ENCODE data around the gene DSC1. TPM values are rescaled to one million over a fixed set of nuclear protein-coding genes. Genes with fewer than 3 reads are reported as not detected.
"Not testable (repeated sequence)": the region's sequence is repeated elsewhere in the genome, so short reads cannot be mapped to it uniquely, and the experiment has no call there.

The DSC1 gene
- total RNA-seq, 2 donors from 2014 or later = 0.06 to 0.09 TPM

DNA sequence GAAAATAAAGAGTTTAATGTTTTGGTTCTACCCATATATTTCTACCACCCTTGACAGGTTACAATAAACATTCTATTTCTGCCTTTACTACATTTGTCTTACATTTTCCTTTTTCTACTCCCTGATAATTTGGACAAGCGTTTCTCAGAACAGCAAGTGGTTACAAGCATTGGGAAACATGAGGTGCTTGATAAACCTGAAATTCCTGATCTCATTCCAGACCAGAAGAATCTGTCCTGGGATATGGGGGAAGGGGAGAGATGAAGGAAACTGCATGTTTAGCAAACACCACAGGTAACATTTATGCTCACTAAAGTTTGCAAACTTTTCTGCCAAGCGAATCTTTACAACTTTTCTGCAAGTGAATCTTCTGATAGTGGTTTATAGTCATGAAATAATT lies 28.3 kb upstream of the DSC1 start:
- DNase-seq (ENCODE audit: low spot score in 2 of 2) (no peak), ATAC-seq (no peak)
- Mint-ChIP-seq H3K36me3 (peaks cover 5 to 6% of the 10 kb centered on the region in 2 donors), H3K9me3 (peaks cover 7 to 10% of the 10 kb centered on the region in 2 donors), H3K27ac (no peak overlapping the region)

DNA sequence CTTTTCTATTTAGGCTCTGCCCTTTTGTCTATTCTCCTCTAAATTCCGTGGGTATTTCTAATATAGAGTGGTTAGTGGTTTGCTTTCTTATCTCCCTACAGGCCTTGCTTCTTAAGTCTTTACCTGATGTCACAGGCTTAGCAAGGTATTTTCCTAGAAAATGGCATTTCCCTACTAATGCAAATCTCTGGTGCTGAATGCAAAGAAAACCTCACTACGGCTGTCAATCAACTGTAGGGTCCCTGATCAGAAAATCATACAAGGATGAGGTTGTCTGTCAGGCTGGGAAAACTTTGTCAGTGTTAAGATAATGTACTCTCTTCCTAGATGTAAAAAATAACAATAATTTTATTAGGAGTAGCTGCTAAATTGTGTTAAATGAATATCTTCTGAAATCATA lies 27.1 kb upstream of the DSC1 start:
- Mint-ChIP-seq H3K27ac (no peak overlapping the region), H3K36me3 (no peaks in the 10 kb centered on the region), H3K9me3 (peaks cover 4 to 7% of the 10 kb centered on the region in 2 donors)
- DNase-seq (ENCODE audit: low spot score in 2 of 2) (no peak), ATAC-seq (no peak)

DNA sequence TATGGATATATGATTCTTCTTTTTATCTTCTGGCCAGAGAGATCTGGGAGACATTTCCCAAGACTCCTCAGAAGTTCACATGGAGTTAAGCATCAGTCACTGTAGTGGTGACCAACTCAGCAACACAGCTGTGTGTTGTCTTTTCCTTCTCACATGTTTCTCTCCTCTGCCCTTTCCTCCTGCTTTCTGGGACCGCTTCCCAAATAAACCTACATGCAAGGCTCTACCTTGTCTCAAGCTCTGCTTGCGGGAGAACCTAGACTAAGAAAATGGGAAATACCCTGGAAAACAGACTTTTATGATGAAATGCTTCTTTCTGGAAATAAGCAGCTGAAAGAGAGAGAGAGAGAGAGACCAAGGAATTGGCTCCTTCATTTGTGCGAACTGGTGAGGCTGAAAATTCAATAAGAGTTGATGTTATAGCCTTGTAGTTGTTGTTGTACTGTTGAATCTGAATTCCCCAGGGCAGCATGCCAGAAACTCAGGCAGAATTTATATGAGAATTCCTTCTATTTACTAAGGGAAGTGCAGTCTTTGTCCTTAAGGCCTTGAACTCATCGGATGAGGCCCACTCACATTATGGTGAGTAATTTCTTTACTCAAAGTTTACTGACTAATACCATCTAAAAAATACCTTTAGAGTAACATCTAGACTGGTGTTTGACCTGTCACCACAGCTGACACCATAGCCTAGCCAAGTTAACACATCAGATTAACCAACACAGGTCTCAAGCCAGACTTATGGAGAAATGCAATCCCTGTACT lies 22.7 kb upstream of the DSC1 start:
- no peak overlapping the region for H3K27ac Mint-ChIP-seq
- no peaks in the 10 kb centered on the region for H3K36me3 Mint-ChIP-seq
- no peak for DNase-seq (ENCODE audit: low spot score in 2 of 2)
- peaks cover 9 to 20% of the 10 kb centered on the region in 2 donors for H3K9me3 Mint-ChIP-seq
- no peak for ATAC-seq

DNA sequence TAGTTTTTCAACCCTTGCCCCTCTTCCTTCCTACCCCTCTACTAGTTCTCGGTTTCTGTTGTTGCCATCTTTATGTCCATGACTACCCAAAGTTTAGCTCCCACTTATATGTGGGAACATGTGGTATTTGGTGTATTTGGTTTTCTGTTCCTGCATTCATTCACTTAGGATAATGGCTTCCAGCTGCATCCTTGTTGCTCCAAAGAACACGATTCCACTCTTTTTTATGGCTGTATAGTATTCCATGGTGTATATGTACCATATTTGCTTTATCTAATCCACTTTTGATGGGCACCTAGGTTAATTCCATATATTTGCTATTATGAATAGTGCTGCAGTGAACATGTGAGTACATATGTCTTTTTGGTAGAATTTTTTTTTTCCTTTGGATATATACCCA lies 20.6 kb upstream of the DSC1 start:
- H3K9me3 Mint-ChIP-seq = peaks cover 12 to 25% of the 10 kb centered on the region in 2 donors
- no peaks in the 10 kb centered on the region for H3K36me3 Mint-ChIP-seq
- no peak overlapping the region for H3K27ac Mint-ChIP-seq
- DNase-seq (ENCODE audit: low spot score in 2 of 2) (no peak), ATAC-seq (no peak)

DNA sequence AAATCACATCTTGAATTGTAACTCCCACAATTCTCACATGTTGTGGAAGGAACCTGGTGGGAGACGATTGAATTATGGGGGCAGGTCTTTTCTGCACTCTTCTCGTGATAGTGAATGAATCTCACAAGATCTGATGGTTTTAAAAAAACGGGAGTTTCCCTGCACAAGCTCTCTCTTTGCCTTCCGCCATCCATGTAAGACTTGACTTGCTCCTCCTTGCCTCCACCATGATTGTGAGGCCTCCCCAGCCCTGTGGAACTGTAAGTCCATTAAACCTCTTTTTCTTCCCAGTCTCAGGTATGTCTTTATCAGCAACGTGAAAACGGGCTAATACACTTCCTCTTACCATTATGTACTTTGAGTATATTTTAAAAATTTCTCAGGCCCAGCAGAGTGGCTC lies 14.7 kb upstream of the DSC1 start:
- H3K27ac Mint-ChIP-seq; DNase-seq (ENCODE audit: low spot score in 2 of 2); H3K36me3 Mint-ChIP-seq; ATAC-seq: not testable (repeated sequence)
- H3K9me3 Mint-ChIP-seq = peaks cover 14 to 18% of the 10 kb centered on the region in 2 donors

DNA sequence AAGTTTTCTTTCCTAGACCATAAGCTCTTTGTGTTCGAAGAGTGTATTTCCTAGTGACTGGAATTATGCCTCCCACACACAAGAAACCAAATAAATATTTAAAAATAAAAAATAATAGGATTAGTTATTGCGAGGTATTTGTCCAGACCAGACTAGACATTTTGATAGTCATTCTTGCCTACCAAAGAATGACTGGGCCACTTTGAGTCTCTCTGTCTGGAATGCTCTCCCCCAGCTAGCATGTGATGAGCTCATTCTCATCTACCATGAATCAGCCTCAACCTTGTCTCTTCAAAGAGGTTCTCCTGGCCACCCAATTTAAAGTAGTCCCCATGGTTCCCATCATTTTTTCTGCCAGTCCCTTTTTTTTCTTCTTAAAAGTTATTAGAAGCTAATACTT lies 13.9 kb upstream of the DSC1 start:
- Mint-ChIP-seq H3K9me3 (peaks cover 11 to 14% of the 10 kb centered on the region in 2 donors), H3K36me3 (peaks cover 5 to 6% of the 10 kb centered on the region in 2 donors), H3K27ac (no peak overlapping the region)
- DNase-seq (ENCODE audit: low spot score in 2 of 2) (no peak), ATAC-seq (no peak)

DNA sequence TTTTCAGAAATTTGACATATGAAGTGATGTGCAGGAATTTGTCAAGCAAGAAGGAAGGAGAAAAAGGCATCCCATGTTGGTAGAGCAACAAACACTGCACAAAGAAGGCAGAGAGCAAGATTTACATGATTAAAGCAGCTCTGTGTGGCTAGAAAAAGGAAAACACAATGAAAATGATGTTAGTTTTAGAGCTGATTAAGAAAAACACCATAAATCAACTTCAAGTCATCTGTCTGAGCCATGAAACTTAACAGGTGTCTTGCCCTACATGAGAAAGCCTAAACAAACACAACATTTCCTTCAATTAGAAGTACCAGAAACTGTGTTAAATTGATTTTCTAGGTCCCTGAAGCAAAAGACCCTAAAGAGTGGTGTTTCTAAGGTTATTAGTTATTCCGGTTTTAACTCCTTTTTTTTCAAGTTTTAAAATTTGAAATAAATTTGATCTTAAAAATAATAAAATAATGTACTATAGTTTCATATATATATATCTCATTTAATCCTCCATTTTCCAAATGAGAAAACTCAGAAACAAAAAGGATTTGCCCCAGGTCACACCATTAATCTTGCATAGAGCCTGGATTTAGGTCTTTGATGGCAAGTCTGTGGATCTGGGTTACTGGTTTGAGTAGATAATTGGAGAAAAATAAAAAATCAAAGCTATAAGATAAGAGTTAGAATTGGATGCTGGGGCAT lies 8.6 kb upstream of the DSC1 start:
- no peaks in the 10 kb centered on the region for H3K36me3 Mint-ChIP-seq
- no peak overlapping the region for H3K27ac Mint-ChIP-seq
- peaks cover 8 to 10% of the 10 kb centered on the region in 2 donors for H3K9me3 Mint-ChIP-seq
- no peak for ATAC-seq
- DNase-seq (ENCODE audit: low spot score in 2 of 2) = no peak

DNA sequence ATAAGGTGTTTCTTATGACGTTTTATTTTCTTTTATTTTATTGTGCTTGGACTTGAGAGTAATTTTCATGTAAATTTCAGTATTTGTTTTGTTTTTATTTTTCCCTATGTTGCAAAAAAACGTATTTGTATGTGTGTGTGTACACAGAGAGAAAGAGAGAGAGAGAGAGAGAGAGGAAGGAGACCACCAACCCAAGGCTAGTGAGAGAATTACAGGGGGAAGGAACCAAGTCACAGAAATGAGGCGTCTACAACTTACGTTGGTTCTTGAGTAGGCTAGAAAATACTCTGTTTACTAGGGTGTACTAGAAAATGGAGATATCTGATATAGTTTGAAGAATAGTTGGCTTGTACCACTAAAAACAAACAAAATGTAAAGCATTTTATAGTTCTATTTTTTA lies 7.7 kb upstream of the DSC1 start:
- Mint-ChIP-seq H3K27ac (no peak overlapping the region), H3K9me3 (peaks cover 3 to 10% of the 10 kb centered on the region in 2 donors), H3K36me3 (no peaks in the 10 kb centered on the region)
- DNase-seq (ENCODE audit: low spot score in 2 of 2) (no peak), ATAC-seq (no peak)

DNA sequence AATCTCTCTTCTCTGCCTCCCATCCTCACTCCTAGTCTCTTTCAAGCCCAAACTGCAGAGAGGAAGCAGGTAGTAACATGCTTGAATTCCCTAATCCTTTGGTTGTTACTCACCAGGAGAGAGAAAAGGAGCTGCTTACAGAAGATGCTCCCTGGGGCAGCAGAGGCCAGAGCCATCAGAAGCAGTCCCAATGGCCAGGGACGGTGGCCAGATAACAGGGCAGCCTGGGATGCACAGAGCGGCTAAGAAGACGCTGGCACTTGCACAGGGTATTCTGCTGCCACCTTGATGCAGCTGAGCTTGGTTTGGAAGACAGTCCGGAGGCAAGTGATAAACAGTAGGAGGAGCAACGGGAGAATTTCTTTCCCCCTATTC lies 250 bp downstream of the DSC1 start:
- peaks cover 3 to 4% of the 10 kb centered on the region in 2 donors for H3K9me3 Mint-ChIP-seq
- no peak for DNase-seq (ENCODE audit: low spot score in 2 of 2)
- peak overlapping the region in 1 of 2 donors; percentile 49 for H3K27ac Mint-ChIP-seq
- H3K36me3 Mint-ChIP-seq = no peaks in the 10 kb centered on the region
- ATAC-seq = peak in 1 of 2 donors; percentile 40

DNA sequence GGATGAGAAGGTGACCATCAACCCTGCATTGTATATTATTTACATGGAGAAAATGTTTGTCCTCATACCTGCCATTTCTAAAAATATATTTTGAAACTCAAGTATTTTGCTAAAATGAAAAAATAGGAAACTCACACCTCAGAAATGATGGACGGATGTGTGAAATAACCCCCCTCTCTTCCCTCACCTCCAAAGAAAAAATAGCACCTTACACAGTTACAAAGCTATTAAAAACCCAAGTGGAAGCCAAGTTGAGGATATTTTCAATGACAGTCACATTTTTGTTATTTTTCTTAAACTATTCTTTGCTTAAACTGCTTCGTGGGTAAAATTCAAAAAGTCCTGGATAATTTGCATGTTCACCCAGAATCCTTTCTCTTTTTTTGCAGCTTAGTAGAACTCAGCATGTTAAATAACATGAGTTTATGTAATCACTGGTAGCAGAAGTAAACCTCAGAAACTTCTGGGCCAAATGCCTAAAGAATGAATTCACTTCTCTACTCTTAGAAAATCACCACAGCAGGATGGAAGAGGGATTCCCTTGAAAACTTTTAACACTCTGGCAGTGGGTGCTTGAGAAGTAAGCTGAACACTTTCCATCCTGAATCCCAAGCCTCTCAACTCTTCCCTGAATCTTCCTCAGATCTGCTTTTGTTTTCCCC lies 768 bp downstream of the DSC1 start:
- H3K9me3 Mint-ChIP-seq = peaks cover 3 to 4% of the 10 kb centered on the region in 2 donors
- H3K27ac Mint-ChIP-seq = peak overlapping the region in 1 of 2 donors; percentile 49
- no peak for ATAC-seq
- H3K36me3 Mint-ChIP-seq = no peaks in the 10 kb centered on the region
- DNase-seq (ENCODE audit: low spot score in 2 of 2) = no peak

DNA sequence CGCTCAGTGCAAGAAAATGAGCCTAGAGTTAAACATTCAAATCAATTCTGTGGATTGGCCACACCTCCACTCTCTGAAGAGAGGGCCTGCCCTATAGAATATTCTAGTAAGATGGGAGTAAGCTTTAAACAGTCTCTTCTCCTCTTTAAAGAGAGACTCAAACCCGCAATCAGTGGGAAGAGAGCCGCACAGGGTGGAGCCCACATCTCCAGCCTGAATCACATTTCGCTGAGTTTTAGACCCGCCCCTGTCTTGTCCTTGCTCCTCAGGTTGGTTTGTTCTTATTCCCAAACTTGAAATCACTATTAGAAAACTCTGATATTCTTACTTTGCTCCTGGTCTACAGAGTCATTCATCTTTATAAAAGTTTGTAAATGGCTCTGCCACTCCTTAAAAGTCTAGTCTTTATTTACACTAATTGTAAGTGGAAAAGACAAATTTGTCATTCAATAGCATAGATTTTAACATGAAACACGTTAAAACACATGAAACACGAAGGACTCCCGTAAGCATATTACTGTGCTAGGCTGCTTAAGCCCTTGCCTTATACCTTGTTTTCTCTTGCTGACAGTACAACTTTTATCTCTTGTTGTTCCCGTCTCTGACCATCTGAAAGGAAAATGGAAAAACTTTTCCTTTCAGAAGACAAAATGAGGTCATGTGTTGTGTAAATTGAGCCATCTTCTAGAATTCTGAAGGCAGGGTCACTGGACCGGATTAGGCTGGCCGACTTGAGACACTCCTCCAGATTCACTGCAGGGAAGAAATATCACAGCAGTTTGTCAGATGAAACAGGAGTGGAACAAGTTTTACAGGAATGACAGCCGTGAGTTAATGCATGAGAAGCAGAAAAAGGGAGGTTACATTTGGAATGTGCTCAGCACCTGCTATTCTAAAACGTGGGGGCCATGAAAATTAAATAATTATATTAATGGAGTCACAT lies 5.6 kb downstream of the DSC1 start:
- H3K9me3 Mint-ChIP-seq = no peaks in the 10 kb centered on the region
- H3K27ac Mint-ChIP-seq = no peak overlapping the region

DNA sequence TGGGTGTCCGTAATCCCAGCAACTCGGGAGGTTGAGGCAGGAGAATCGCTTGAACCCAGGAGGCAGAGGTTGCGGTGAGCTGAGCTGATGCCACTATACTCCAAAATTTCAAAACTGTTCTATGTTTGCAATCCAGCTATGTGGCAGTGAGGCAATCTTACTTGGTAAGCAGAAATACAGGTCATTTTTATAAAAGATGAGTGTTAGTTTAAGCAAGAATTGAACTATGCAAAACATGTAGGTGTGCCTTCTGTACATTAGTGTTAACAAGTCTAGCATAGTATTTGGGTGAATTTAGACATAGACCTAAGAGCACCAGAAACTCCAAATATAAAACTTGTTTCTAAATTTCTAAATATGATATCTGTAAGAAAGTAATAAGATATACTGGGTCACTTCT lies 7.2 kb downstream of the DSC1 start:
- ATAC-seq (no peak), DNase-seq (ENCODE audit: low spot score in 2 of 2) (no peak)
- Mint-ChIP-seq H3K9me3 (no peaks in the 10 kb centered on the region), H3K36me3 (no peaks in the 10 kb centered on the region), H3K27ac (no peak overlapping the region)

More for the DNA sequence above, 5.6 kb downstream of the DSC1 start:
- H3K36me3 Mint-ChIP-seq = no peaks in the 10 kb centered on the region
- DNase-seq (ENCODE audit: low spot score in 2 of 2) = no peak
- ATAC-seq = no peak

DNA sequence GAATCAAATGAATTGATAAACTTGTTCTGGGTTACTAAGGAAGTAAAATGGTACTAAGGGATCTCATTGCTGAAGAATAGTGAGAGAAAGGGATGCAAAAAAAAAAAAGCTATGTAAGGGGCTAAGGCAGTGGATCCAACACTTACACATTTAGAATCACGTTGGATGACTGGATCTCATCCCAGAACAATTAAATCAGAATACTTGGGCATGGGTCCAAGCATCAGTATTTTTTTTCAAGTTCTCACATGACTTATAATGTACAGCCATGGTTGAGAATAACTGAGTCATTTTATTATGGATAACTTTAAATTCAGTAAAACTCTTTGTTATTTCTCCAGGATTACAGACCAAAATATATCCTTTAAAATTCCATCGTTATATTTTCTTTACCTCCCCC lies 8.5 kb downstream of the DSC1 start:
- Mint-ChIP-seq H3K36me3 (no peaks in the 10 kb centered on the region), H3K27ac (no peak overlapping the region), H3K9me3 (no peaks in the 10 kb centered on the region)
- no peak for ATAC-seq
- DNase-seq (ENCODE audit: low spot score in 2 of 2) = no peak

DNA sequence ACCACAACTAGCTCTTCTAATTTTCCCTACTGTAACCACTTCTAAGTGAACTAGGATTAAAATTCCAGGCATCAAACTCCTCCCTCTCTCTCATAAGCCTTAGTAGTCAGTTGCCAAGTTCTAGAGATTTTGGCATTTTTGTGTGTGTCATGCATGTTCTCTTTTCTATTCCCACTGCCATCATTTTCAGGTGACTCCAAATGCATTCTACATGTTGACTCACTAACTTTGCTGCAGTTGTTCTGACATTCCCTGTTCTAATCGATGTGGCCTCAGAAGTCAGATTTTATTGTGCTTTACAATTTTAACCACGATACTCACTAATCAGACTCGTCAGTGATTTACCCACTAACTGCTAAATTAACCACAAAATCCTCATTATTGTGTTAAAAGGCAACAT lies 13.3 kb downstream of the DSC1 start:
- DNase-seq (ENCODE audit: low spot score in 2 of 2) = no peak
- Mint-ChIP-seq H3K9me3 (peaks cover 4 to 5% of the 10 kb centered on the region in 2 donors), H3K36me3 (peaks cover 3 to 6% of the 10 kb centered on the region in 2 donors), H3K27ac (no peak overlapping the region)
- ATAC-seq = no peak

DNA sequence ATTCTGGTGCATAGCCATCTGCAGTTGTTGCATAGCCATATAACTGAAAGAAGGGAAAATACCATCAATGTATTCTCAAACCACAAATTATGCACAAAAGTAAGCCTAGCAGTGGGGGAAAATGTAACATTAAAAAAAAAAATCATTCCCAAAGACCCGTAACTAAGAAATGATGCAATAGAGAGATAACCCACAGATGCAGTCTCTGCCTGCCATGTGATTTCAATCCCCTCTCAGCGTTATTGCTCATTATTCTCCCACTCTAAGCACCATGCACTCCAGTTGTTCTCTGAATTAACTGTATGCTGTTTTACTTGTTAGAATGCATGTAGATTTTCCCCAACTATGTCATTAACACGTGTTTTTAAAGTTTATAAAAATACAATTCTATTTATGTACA lies 14.1 kb downstream of the DSC1 start:
- H3K36me3 Mint-ChIP-seq = peaks cover 5 to 6% of the 10 kb centered on the region in 2 donors
- DNase-seq (ENCODE audit: low spot score in 2 of 2) = no peak
- no peak overlapping the region for H3K27ac Mint-ChIP-seq
- ATAC-seq = no peak
- H3K9me3 Mint-ChIP-seq = peaks cover 5% of the 10 kb centered on the region in 2 donors

DNA sequence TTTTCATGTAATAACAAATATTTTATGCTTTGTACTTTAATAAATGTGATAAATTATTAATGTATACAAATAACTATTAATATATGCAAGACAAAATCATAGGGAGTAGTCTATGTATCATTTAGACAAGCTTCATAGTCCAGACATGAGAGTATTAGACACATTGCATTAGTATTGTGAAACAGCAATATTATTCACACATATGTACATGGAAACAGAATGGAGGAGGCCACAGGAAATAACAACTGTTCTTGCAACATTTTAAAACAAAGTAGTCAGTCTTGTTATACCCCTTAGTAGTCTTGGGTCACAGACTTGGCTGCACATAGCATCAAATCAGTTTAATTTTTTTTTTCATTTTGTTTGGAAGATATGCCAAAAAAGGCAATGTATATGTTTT lies 15.8 kb downstream of the DSC1 start:
- Mint-ChIP-seq H3K27ac (no peak overlapping the region), H3K9me3 (peaks cover 5% of the 10 kb centered on the region in 2 donors), H3K36me3 (peaks cover 5 to 6% of the 10 kb centered on the region in 2 donors)
- DNase-seq (ENCODE audit: low spot score in 2 of 2) (no peak), ATAC-seq (no peak)

Measured in activated naive CD4-positive, alpha-beta T cell treated with anti-CD3 and anti-CD28 coated beads, Interleukin-2, amount 50 U/mL, for 72 hours (primary cell).